ENCODE results near the gene MROH2B. TPM values are rescaled to one million over a fixed set of nuclear protein-coding genes. Genes with fewer than 3 reads are reported as not detected.

MROH2B gene
- total RNA-seq, result not detected
- long read RNA-seq, result 0 reads

GRCh38 chr5:41071242-41071641 is at the start of gene MROH2B:
TSS of gene MROH2B (minus strand) at chr5:41071342. CDS start at chr5:41070852, 490 bp downstream.
- ATAC-seq, result no peak

GRCh38 chr5:41120600-41120999 is 49.5 kb upstream of the MROH2B start:
- DNase-seq (no peak), ATAC-seq (no peak)
- H3K27ac ChIP-seq, result no peak overlapping the region
- no peak overlapping the region for H3K4me3 ChIP-seq
- no peaks in the 10 kb centered on the region for H3K36me3 ChIP-seq
- no peaks in the 10 kb centered on the region for H3K9me3 ChIP-seq
- TF ChIP-seq CTCF (IDR thresholded peaks at IDR 0.05), result no peak
- H3K4me1 ChIP-seq, result no peaks in the 10 kb centered on the region
- intact Hi-C loops (cut with DNase I), result no loop called here
- H3K27me3 ChIP-seq, result no peaks in the 10 kb centered on the region

More at GRCh38 chr5:41071242-41071641, at the start of gene MROH2B:
- no peak for TF ChIP-seq CTCF (IDR thresholded peaks at IDR 0.05)
- Histone ChIP-seq H3K4me3 (no peak within 1 kb of the TSS), H3K27me3 (no peaks in the 10 kb centered on the region), H3K36me3 (no peaks in the 10 kb centered on the region), H3K27ac (no peak within 1 kb of the TSS), H3K4me1 (no peaks in the 10 kb centered on the region), H3K9me3 (no peaks in the 10 kb centered on the region)
- no peak for DNase-seq
- intact Hi-C loops (cut with DNase I), result no loop called here

GRCh38 chr5:41118177-41118576 is 47.0 kb upstream of the MROH2B start:
- DNase-seq (no peak), ATAC-seq (no peak)
- no peaks in the 10 kb centered on the region for H3K36me3 ChIP-seq
- H3K9me3 ChIP-seq, result no peaks in the 10 kb centered on the region
- H3K27ac ChIP-seq, result no peak overlapping the region
- no peak overlapping the region for H3K4me3 ChIP-seq
- H3K27me3 ChIP-seq, result no peaks in the 10 kb centered on the region
- TF ChIP-seq CTCF (IDR thresholded peaks at IDR 0.05), result no peak
- no peaks in the 10 kb centered on the region for H3K4me1 ChIP-seq
- intact Hi-C loops (cut with DNase I), result no loop called here

GRCh38 chr5:41115281-41115680 is 44.1 kb upstream of the MROH2B start:
- intact Hi-C loops (cut with DNase I), result no loop called here
- DNase-seq (no peak), ATAC-seq (no peak)
- H3K27me3 ChIP-seq, result no peaks in the 10 kb centered on the region
- no peak overlapping the region for H3K27ac ChIP-seq
- H3K4me1 ChIP-seq, result no peaks in the 10 kb centered on the region
- no peaks in the 10 kb centered on the region for H3K9me3 ChIP-seq
- no peak overlapping the region for H3K4me3 ChIP-seq
- TF ChIP-seq CTCF (IDR thresholded peaks at IDR 0.05), result no peak
- H3K36me3 ChIP-seq, result no peaks in the 10 kb centered on the region

- no peak for ATAC-seq
- intact Hi-C loops (cut with DNase I), result no loop called here
Observed at GRCh38 chr5:41112486-41113455, 41.6 kb upstream of the MROH2B start.

More at GRCh38 chr5:41112486-41113455, 41.6 kb upstream of the MROH2B start:
- H3K4me3 ChIP-seq, result no peak overlapping the region
- no peaks in the 10 kb centered on the region for H3K36me3 ChIP-seq
- H3K27ac ChIP-seq, result no peak overlapping the region
- no peaks in the 10 kb centered on the region for H3K9me3 ChIP-seq
- no peak for DNase-seq
- no peak for TF ChIP-seq CTCF (IDR thresholded peaks at IDR 0.05)
- no peaks in the 10 kb centered on the region for H3K4me1 ChIP-seq
- H3K27me3 ChIP-seq, result no peaks in the 10 kb centered on the region

Measured in upper lobe of right lung (tissue), 1 donor.